ENCODE measurements around the gene SNRPE. TPM values are rescaled to one million over a fixed set of nuclear protein-coding genes. Genes with fewer than 3 reads are reported as not detected.
A peak's percentile ranks its signal among the peaks of the same experiment; 100 is the strongest.

Gene SNRPE
- total and polyA plus RNA-seq, 2 of the 13 experiments (the other 11 are each of a cell fraction or from before 2014, with no cell fraction given) = 146 to 281 TPM

- no peak; the same call in none of the 2 replicates for TF ChIP-seq SMAD9 (CRISPR knock-in tag; IDR thresholded peaks at IDR 0.05)
- peak; percentile 44; the same call in 1 of the 2 replicates for TF ChIP-seq DRAP1 (CRISPR knock-in tag; IDR thresholded peaks at IDR 0.05)
- peak; percentile 99 for TF ChIP-seq GABPB1 (CRISPR knock-in tag; IDR thresholded peaks at IDR 0.05)
- TF ChIP-seq KDM3A (CRISPR knock-in tag; IDR thresholded peaks at IDR 0.05; ENCODE audit: low read depth) = peak; percentile 93; the same call in 1 of the 2 replicates
- 0 out of 2 replicates have a peak, but pooled peaks have one; percentile 30 for TF ChIP-seq ZSCAN20 (CRISPR knock-in tag; IDR thresholded peaks at IDR 0.05; ENCODE audit: borderline replicate concordance)
- TF ChIP-seq ZBTB33 (CRISPR knock-in tag; IDR thresholded peaks at IDR 0.05) = 0 out of 2 replicates have a peak, but pooled peaks have one; percentile 38
- peak; percentile 98 for TF ChIP-seq POGK (CRISPR knock-in tag; conservative IDR thresholded peaks at IDR 0.05)
- TF ChIP-seq KMT2B (CRISPR knock-in tag; IDR thresholded peaks at IDR 0.05) = peak; percentile 97
- peak; percentile 75; the same call in 1 of the 2 replicates for TF ChIP-seq GLI4 (CRISPR knock-in tag; IDR thresholded peaks at IDR 0.05; ENCODE audit: borderline replicate concordance)
- 0 out of 2 replicates have a peak, but pooled peaks have one; percentile 13 for TF ChIP-seq HMG20B (CRISPR knock-in tag; conservative IDR thresholded peaks at IDR 0.05)
- peak; percentile 67; the same call in 1 of the 2 replicates for TF ChIP-seq E2F5 (CRISPR knock-in tag; conservative IDR thresholded peaks at IDR 0.05)
- no peak for TF ChIP-seq ZNF275 (CRISPR knock-in tag; IDR thresholded peaks at IDR 0.05; ENCODE audit: borderline replicate concordance)
- no peak for TF ChIP-seq BRCA1 (CRISPR knock-in tag; IDR thresholded peaks at IDR 0.05)
- TF ChIP-seq ZNF101 (CRISPR knock-in tag; IDR thresholded peaks at IDR 0.05; ENCODE audit: borderline replicate concordance, low read depth) = no peak
- TF ChIP-seq ZBTB7A (CRISPR knock-in tag; IDR thresholded peaks at IDR 0.05) = peak; percentile 98
- no peak for TF ChIP-seq ZNF225 (CRISPR knock-in tag; IDR thresholded peaks at IDR 0.05)
- TF ChIP-seq MYC (CRISPR knock-in tag; IDR thresholded peaks at IDR 0.05; ENCODE audit: borderline replicate concordance) = peak; percentile 100
- peak; percentile 66; the same call in 1 of the 2 replicates for TF ChIP-seq ZC3H13 (CRISPR knock-in tag; IDR thresholded peaks at IDR 0.05)
- peak; percentile 97; the same call in 2 of the 3 replicates for TF ChIP-seq MXI1 (IDR thresholded peaks at IDR 0.05; ENCODE audit: borderline replicate concordance, low read depth, low read length)
- TF ChIP-seq TEAD2 (CRISPR knock-in tag; IDR thresholded peaks at IDR 0.05) = no peak
- 0 out of 2 replicates have a peak, but pooled peaks have one; percentile 23 for TF ChIP-seq ZNF629 (CRISPR knock-in tag; conservative IDR thresholded peaks at IDR 0.05)
These were observed at the start of gene SNRPE (continued) for GRCh38 chr1:203861379-203862184.

All from HepG2 (cell line).